GM12878 (cell line): ENCODE data around the gene SLC22A23. TPM values are rescaled to one million over a fixed set of nuclear protein-coding genes. Genes with fewer than 3 reads are reported as not detected.

Experiments
- ATAC-seq: fragments of 200-7000 bp; cut with Tn5 transposase; 3 replicates; pipeline ENCODE4 v1.9.1; 2020; ENCODE audit warnings: mild to moderate bottlenecking, moderate library complexity
- BruUV-seq: library from RNA; stranded (reverse); fragments of 400-500 nt; replicated peaks from 2 replicates; lab custom pipeline; 2021; lab: Mats Ljungman, UMichigan
- CTCF ChIA-PET: fragments of 300-600 bp; sonication (Branson Sonifier 250); formaldehyde crosslinking; extraction: SDS; loops from one replicate; lab custom pipeline; 2021; ENCODE audit warnings: inconsistent platforms; lab: Yijun Ruan, JAX
- POLR2A ChIA-PET: fragments of 350-600 bp; formaldehyde crosslinking; extraction: SDS; loops from one replicate; lab custom pipeline; 2021; ENCODE audit warnings: inconsistent platforms; lab: Charles Lee
- RAD21 ChIA-PET: fragments of 300-600 bp; sonication (Branson Sonifier 250); formaldehyde crosslinking; loops from one replicate; lab custom pipeline; 2023; ENCODE audit warnings: antibody characterized with exemption; ENCODE audit not compliant: unreplicated experiment; lab: Charles Lee
- SMC1A ChIA-PET: fragments of 300-600 bp; sonication (Branson Sonifier 250); formaldehyde crosslinking; loops from one replicate; lab custom pipeline; 2023; ENCODE audit not compliant: unreplicated experiment, uncharacterized antibody; lab: Charles Lee
- DNase-seq: peaks from one replicate; pipeline ENCODE4 v3.0.0-alpha.2; 2011; ENCODE audit warnings: low read depth, low spot score
- FAIRE-seq: peaks from 3 replicates; lab custom pipeline; 2011; peaks lifted over from hg19 to GRCh38; lab: Jason Lieb, UNC
- H2AFZ ChIP-seq: 2 replicates; pipeline ENCODE4 v1.6.0; 2011; ENCODE audit warnings: low read depth, low read length, control low read depth; ENCODE audit not compliant: control insufficient read depth
- H3K27ac ChIP-seq: 2 replicates; pipeline ENCODE4 v1.5.1; 2011; ENCODE audit warnings: control low read depth; ENCODE audit not compliant: control insufficient read depth, insufficient read depth
- H3K27me3 ChIP-seq, 2 experiments: replicated peaks in 1 of 2; 2 replicates each; pipeline versions ENCODE4 v1.6.0 to v1.6.1; 2011; ENCODE audit warnings: low read length in 1 of 2; ENCODE audit not compliant: control insufficient read depth in 2 of 2, insufficient read depth in 2 of 2
- H3K36me3 ChIP-seq, 2 experiments: 2 replicates each; pipeline ENCODE4 v1.5.1; 2011; ENCODE audit warnings: low read length in 1 of 2; ENCODE audit not compliant: control insufficient read depth in 2 of 2, insufficient read depth in 2 of 2
- H3K4me1 ChIP-seq: 2 replicates; pipeline ENCODE4 v1.6.1; 2011; ENCODE audit warnings: mild to moderate bottlenecking, low read length, moderate library complexity, mixed read lengths; ENCODE audit not compliant: control insufficient read depth, insufficient read depth
- H3K4me2 ChIP-seq: 2 replicates; pipeline ENCODE4 v1.6.0; 2011; ENCODE audit warnings: control low read depth; ENCODE audit not compliant: control insufficient read depth, insufficient read depth
- H3K4me3 ChIP-seq: fragments of 200-600 bp; sonication (generic); 2 replicates; pipeline ENCODE4 v1.5.1; 2016
- H3K79me2 ChIP-seq: 2 replicates; pipeline ENCODE4 v1.6.0; 2011; ENCODE audit warnings: low read length; ENCODE audit not compliant: control insufficient read depth, insufficient read depth
- H3K9ac ChIP-seq: 2 replicates; pipeline ENCODE4 v1.8.0; 2011; ENCODE audit warnings: low read length, control low read depth, mixed read lengths; ENCODE audit not compliant: control insufficient read depth, insufficient read depth
- H3K9me3 ChIP-seq: replicated peaks from 3 replicates; pipeline ENCODE4 v1.5.1; 2011; ENCODE audit warnings: mild to moderate bottlenecking, low read length; ENCODE audit not compliant: control insufficient read depth, insufficient read depth
- H4K20me1 ChIP-seq: 2 replicates; pipeline ENCODE4 v1.6.0; 2011; ENCODE audit not compliant: control insufficient read depth, insufficient read depth
- ASH2L ChIP-seq: fragments of 300-600, 200-600 bp; sonication (generic); IDR thresholded peaks from 2 replicates; pipeline ENCODE4 v1.6.1; 2017; ENCODE audit warnings: low read depth, mild to moderate bottlenecking, borderline replicate concordance
- BCL3 ChIP-seq: IDR thresholded peaks from 2 replicates; pipeline ENCODE4 v1.6.1; 2011; ENCODE audit warnings: borderline replicate concordance, low read depth, mild to moderate bottlenecking, moderate library complexity, low read length; ENCODE audit not compliant: insufficient read depth, poor library complexity, severe bottlenecking
- FOS ChIP-seq: IDR thresholded peaks from 3 replicates; pipeline ENCODE4 v1.6.1; 2011; ENCODE audit warnings: borderline replicate concordance; ENCODE audit not compliant: insufficient read length; ENCODE audit errors: extremely low read depth
- KAT2A ChIP-seq: conservative IDR thresholded peaks from 2 replicates; pipeline ENCODE4 v1.6.1; 2011; ENCODE audit warnings: low read depth, low read length; ENCODE audit not compliant: control insufficient read depth
- LARP7 ChIP-seq: fragments of 450-650 bp; IDR thresholded peaks from 2 replicates; pipeline ENCODE4 v1.6.1; 2017; ENCODE audit warnings: mild to moderate bottlenecking
- NFYA ChIP-seq: IDR thresholded peaks from 2 replicates; pipeline ENCODE4 v1.6.1; 2011; ENCODE audit warnings: low read depth, mild to moderate bottlenecking, low read length, improper control_type of control experiment, borderline replicate concordance
- PML ChIP-seq: IDR thresholded peaks from 2 replicates; pipeline ENCODE4 v1.6.1; 2012; ENCODE audit warnings: low read length, inconsistent platforms
- RUNX3 ChIP-seq: IDR thresholded peaks from 2 replicates; pipeline ENCODE4 v1.6.1; 2012; ENCODE audit warnings: low read length, inconsistent platforms
- SMAD5 ChIP-seq: IDR thresholded peaks from 2 replicates; pipeline ENCODE4 v1.6.1; 2016; ENCODE audit warnings: antibody characterized with exemption, low read depth
- SMC3 ChIP-seq: IDR thresholded peaks from 2 replicates; pipeline ENCODE4 v1.6.1; 2011; ENCODE audit warnings: low read length, improper control_type of control experiment, borderline replicate concordance
- SUPT20H ChIP-seq: IDR thresholded peaks from 2 replicates; pipeline ENCODE4 v1.6.1; 2011; ENCODE audit warnings: low read depth, mild to moderate bottlenecking, low read length, moderate library complexity, borderline replicate concordance; ENCODE audit not compliant: control insufficient read depth
- ZNF622 ChIP-seq: fragments of 450-650 bp; IDR thresholded peaks from 2 replicates; pipeline ENCODE4 v1.6.1; 2017; ENCODE audit warnings: mild to moderate bottlenecking, inconsistent platforms
- WGBS: methylation state at CpG from one replicate; pipeline ENCODE4 v1.1.6; 2016; ENCODE audit warnings: low lambda C conversion rate; ENCODE audit not compliant: insufficient replicate concordance, insufficient coverage; ENCODE audit errors: missing lambda C conversion rate; 5-methylcytosine and 5-hydroxymethylcytosine counted together
- in situ Hi-C: fragments of 300-500 bp; cut with MboI; formaldehyde crosslinking; loops from 9 replicates; pipeline ENCODE4 v1.14.3; 2018; ENCODE audit warnings: mixed read lengths
- intact Hi-C: fragments of 100-400 bp; cut with micrococcal nuclease; formaldehyde crosslinking; loops from one replicate; pipeline ENCODE4 v1.14.2; 2022; ENCODE audit not compliant: unreplicated experiment
- polyA plus RNA-seq, 11 experiments: library from polyadenylated mRNA; depleted of rRNA in 4 of 11; unstranded in 6 of 11; stranded (reverse) in 5 of 11; fragments of >200 nt; fragmentation: Nextera tagmentation in 4 of 11; fragmentation: Illumina TruSeq in 1 of 11; extraction: Ambion mirVana in 4 of 11; extraction: Trizol in 1 of 11; gene quantifications; 1 replicate in 1 of 11; 2 replicates in 10 of 11; pipeline versions ENCODE4 v1.2.1 to v1.2.3, GENCODE V29; 2011 to 2016; ENCODE audit warnings: inconsistent platforms in 2 of 11, missing spikeins in 2 of 11, low read depth in 1 of 11
- total RNA-seq, 4 experiments: library from RNA; depleted of rRNA in 3 of 4; stranded (reverse); fragments of >200 nt in 3 of 4; fragmentation: Illumina TruSeq in 1 of 4; extraction: Trizol in 1 of 4; gene quantifications; 2 replicates each; pipeline versions ENCODE4 v1.2.1 to v1.2.3, GENCODE V29; 2013 to 2021

The SLC22A23 gene
- total and polyA plus RNA-seq, 10 of the 15 experiments (the other 5 are each of a cell fraction or from before 2014, with no cell fraction given), result 0.20 to 2.4 (median 0.74) TPM

GRCh38 chr6:3350252-3350796 lies 106.5 kb downstream of the SLC22A23 start:
- TF ChIP-seq ASH2L, result no peak
- no peak for TF ChIP-seq RUNX3
- DNase-seq, result no peak
- no peak for ATAC-seq
- Histone ChIP-seq H3K4me3 (no peak overlapping the region), H3K27ac (no peak overlapping the region), H4K20me1 (no peaks in the 10 kb centered on the region), H3K27me3 (no peaks in the 10 kb centered on the region; a peak in 1 of 4 replicates), H3K9me3 (no peaks in the 10 kb centered on the region; the same call in 2 of the 3 replicates), H3K79me2 (no peaks in the 10 kb centered on the region), H3K36me3 (no peaks in the 10 kb centered on the region), H3K9ac (no peak overlapping the region), H3K4me1 (peaks cover 3% of the 10 kb centered on the region), H2AFZ (no peak overlapping the region), H3K4me2 (no peak overlapping the region)
- intact Hi-C loops (no loop called here), in situ Hi-C loops (no loop called here)
- BruUV-seq, result no TSS peak
- POLR2A ChIA-PET, result interaction anchor here (0.6 kb wide), 1 partner anchor 1268 kb away, joined by 3 read pairs; no protein-coding TSS in a partner anchor
- CTCF ChIA-PET, result interaction anchor here (0.6 to 1.0 kb wide), 2 partner anchors 10 to 147 kb away, joined by 3 to 4 read pairs; no protein-coding TSS in a partner anchor
- FAIRE-seq, result no peak
- RAD21 ChIA-PET, result no interaction called here
- 43% methylated on average over 8 of the region's 8 CpGs for WGBS
- SMC1A ChIA-PET, result interaction anchor here (1.1 kb wide), 1 partner anchor 9 kb away, joined by 3 read pairs; no protein-coding TSS in a partner anchor

GRCh38 chr6:3349388-3350251 lies 107.2 kb downstream of the SLC22A23 start:
- no TSS peak for BruUV-seq
- ChIA-PET SMC1A (interaction anchor here (1.1 to 1.7 kb wide), 3 partner anchors 8 to 25 kb away, joined by 3 to 7 read pairs (median 3); no protein-coding TSS in a partner anchor), POLR2A (interaction anchor here (1.2 kb wide), 1 partner anchor 11 kb away, joined by 6 read pairs; no protein-coding TSS in a partner anchor), RAD21 (no interaction called here), CTCF (interaction anchor here (0.6 kb wide), 1 partner anchor 148 kb away, joined by 3 read pairs; no protein-coding TSS in a partner anchor)
- FAIRE-seq (no peak), ATAC-seq (no peak), DNase-seq (no peak)
- Histone ChIP-seq H3K9ac (no peak overlapping the region), H3K79me2 (no peaks in the 10 kb centered on the region), H3K36me3 (no peaks in the 10 kb centered on the region), H3K27ac (no peak overlapping the region), H2AFZ (no peak overlapping the region), H4K20me1 (no peaks in the 10 kb centered on the region), H3K27me3 (no peaks in the 10 kb centered on the region; a peak in 1 of 4 replicates), H3K9me3 (no peaks in the 10 kb centered on the region; the same call in 2 of the 3 replicates), H3K4me3 (no peak overlapping the region), H3K4me2 (no peak overlapping the region), H3K4me1 (peaks cover 3% of the 10 kb centered on the region)
- 37% methylated on average over 8 of the region's 8 CpGs for WGBS
- in situ Hi-C loops (no loop called here), intact Hi-C loops (no loop called here)
- TF ChIP-seq BCL3 (no peak), PML (no peak), NFYA (no peak), SUPT20H (no peak), FOS (no peak), SMC3 (no peak), SMAD5 (no peak), LARP7 (no peak), ZNF622 (no peak), KAT2A (no peak)
